COLO668 (cell line): ENCODE results near the gene SETBP1.

Experiments
- DNase-seq: peaks from one replicate; lab custom pipeline; 2025; ENCODE audit not compliant: unreplicated experiment; lab: John Stamatoyannopoulos, UW

SETBP1 gene

DNA sequence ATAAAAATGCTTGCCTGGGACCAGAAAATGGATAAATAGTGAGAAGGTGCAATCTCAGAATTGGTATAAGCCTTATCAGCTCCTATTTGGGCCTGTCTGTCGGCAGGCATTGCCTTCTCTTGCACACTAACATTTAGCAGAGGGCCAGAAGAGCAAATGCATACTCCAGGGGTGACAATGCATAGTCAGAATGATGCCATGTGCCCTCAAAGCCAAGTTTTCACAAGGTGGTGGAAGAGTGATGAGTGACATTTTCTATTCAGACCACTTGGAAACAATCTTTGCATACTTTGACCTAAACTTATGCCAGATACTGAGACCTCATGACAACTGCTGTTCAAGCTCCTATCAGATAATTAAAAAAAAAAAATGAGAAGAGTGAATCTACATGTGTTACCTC is 276.3 kb downstream of the SETBP1 start:
- no peak for DNase-seq

DNA sequence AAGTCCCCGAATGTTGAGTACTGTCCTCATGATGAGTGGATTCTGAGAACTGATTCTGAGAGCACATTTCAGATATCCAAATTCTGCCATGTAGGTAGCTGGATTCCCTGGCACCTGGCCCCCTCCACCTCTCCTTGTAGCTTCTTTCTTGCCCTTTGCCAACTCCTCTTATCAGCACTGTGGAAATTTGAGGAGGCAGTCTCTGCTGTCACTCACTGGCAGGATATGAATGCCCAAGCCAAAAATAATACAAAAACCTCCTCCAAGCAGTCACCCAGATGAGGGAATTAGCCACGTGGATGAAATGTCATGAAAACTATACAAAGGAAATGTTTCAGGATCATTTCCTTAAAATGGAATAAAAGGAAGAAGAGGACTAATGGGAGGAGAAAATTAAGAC is 276.8 kb downstream of the SETBP1 start:
- DNase-seq = no peak

DNA sequence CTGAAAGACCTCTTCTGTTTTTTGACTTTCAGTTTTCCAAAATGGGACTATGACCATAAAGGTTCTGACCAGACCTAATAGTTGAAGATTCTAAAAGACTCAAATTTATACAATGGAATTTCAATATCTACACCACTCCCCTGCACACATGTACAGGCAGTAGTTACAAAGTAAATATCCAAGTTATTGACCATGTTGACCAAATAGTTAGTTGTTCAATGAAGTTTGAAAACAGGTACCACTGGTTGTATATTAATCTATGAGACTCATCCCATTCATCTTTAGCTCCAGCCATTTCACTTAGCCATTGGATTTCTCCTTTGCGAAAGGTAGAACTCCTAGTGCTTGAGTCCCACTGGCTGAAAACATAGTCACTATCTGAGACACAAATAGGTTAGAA is 277.4 kb downstream of the SETBP1 start:
- DNase-seq = no peak

DNA sequence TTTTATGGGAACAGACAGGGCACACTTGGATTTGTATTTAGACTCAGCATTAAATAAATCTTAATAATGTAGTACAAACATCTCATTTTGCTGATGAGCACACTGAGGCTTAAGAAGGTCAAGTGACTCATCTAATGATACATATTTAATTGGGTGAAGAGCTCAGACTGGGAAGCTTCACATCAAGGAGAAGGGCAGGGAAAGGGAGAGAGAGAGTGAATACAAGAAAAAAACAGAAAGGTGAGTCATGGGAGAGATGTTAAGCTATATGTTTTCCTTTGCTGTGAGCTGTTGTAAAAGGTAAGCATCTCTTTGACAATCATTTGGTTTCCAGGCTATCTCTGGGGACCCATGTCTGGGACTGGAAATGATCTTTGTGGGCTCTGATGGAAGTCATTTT is 277.8 kb downstream of the SETBP1 start:
- no peak for DNase-seq

DNA sequence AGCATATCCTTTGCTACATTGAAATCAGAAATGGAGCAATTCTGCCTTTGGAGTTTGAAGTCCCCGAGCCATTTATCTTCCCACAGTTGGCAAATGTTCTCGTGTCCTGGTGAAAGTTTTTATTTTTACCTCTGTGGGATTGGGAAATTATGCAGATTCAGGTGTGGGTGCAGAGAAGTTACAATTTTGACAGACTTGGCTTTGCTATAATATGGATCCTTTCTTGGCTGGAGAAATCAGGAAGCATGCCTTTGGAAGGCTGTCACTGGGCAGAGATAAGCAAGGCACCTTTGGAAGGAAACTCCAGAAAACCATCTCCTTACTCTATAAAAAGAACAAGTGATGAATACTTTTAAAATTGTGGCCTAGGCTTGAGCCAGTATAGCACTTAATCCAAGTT is 278.3 kb downstream of the SETBP1 start:
- no peak for DNase-seq

DNA sequence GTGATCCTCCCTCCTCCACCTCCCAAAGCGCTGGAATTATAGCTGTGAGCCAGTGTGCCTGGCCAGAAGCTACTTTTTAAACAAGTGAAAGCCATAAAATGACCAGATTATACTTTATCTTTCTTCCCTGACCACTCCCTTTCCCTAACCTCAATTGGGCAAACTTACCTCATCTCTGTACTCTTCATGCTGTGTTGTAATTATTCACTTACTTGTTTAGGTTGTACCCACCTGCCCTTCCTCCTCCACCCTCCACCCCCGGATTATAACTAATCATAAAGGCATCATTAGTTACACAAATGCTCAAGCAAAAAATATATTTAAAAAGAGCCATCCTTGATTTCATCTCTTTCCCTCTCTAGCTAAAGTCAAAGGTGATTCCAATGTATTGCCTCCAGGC is 279.9 kb downstream of the SETBP1 start:
- no peak for DNase-seq

DNA sequence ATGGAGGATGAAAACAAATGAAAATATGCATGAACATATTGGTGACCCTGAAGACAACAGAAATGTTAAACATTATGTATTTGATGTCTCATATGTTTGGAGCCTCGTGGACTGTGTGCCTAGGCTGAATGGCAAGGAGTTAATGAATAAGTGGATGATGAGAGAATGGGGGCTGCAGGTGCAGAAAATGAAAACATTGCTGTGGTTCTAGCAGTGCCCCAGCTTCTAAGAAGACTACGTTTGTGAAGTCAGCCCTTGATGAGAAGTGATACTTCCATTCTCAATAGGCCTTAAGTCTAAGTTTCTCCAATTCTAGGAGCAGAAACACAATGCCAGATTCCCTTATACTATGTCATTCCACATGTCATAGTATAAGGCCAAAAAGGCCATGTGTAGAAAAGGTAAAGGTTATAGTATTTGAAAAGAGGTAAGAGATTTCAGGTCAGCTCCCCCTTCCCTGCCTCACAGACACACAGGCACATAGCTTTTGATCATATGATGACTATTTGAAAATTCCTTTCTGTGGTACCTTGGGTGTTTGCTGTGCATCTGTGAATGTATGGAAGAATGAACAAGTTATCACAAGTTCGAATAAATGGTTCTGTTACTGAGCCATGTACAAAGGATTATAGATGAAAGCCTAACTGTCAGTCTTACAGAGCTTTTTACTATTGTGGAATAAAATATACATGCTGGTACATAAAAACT is 280.8 kb downstream of the SETBP1 start:
- DNase-seq = no peak

DNA sequence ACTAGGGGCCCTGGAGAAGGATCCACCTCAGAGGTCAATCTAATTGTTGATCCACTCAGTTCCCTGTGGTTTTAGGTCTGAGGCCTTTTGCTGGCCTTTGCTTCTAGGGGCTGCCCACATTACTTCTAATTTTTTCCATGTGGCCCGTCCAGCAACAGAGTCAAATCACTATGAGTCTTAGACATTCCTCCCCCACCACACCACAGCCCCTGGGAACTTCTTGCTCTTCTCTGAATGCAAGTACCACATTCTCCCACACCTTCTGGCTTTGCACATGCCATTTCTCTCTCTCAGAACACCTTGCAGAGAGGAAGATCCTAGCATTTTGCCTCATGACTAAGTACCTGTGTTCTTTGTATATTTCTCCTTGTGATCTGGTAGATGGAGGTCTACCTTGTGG is 286.9 kb downstream of the SETBP1 start:
- no peak for DNase-seq

DNA sequence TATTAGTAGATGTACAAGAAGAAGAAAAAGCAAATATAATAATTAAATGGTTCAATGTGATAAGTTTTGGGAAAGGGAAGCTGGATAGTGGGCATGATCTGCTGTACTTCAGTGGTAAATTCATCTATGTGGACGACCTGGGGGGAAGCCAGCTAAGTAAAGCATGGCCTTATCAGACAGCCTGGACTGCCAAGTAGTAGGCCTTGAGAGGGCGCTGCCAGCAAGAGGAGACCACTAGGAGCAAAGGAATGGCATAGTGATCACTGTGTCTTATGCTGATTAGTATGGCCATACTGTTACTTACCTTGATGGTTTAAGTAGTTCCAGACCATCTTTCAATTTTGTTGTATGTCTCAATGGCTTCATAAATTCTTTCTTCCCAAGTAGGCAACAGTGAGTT is 287.6 kb downstream of the SETBP1 start:
- no peak for DNase-seq

DNA sequence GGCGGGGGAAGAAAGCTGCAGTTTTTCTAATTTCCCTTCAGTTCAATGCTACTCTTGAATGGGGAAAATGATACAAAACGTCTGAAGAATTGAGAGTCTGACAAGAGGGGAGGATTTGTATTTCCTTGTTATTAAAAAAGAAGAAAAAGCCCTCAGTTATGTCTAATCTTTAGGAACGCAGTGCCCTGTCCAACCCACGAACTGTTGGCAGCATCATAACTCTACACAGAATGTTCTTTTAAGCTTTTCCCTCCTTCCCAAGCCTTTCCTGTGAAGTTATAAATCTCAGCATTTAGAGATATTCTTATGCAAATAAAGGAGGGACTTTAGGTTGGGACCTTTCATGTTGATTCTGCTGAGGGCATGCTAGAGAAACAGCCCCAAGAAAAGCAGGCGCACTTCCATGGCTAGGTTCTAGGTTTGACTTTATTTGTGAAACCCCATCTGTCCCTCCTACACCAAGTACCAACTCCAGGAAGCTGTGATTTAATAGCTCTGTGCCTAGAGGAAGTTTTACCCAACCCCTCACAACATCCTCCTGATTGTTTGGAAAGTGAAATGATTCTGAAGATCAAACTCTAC is 288.6 kb downstream of the SETBP1 start:
- no peak for DNase-seq

DNA sequence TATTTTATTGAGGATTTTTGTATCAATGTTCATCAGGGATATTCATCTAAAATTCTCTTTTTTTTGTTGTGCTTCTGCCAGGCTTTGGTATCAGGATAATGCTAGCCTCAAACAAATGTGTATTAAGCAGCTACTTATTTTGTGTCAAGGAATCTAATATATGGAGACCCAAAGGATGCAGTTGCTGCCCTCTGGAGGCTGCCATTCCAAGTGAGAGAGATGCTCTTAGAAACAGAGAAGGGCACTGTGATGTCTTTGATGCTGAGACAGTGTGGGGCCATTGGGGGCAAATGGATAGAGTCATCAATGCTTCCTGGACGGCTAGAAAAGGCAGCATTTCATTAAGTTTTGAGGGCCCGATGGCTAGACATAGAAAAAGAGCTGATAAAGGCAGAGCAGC is 292.6 kb downstream of the SETBP1 start:
- DNase-seq = no peak

DNA sequence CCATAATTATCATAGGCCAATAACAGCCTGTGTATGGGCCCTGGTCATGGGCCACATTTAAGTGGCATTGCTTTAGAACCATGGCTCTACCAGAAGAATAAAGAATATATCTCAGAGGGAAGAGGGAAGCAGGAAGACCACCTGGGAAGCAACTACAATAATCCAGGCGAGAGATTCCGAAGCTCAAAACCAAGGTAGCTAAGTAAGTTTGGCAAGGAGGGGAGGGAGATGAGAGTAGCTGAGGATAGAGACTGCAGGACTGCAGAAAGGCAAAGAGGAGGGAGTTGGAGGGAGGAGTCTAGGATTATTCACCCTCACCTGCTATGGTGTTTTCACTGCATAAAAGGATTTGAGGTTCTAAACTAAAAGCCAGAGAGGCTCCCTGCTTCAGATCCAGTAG is 293.5 kb downstream of the SETBP1 start:
- DNase-seq = no peak

DNA sequence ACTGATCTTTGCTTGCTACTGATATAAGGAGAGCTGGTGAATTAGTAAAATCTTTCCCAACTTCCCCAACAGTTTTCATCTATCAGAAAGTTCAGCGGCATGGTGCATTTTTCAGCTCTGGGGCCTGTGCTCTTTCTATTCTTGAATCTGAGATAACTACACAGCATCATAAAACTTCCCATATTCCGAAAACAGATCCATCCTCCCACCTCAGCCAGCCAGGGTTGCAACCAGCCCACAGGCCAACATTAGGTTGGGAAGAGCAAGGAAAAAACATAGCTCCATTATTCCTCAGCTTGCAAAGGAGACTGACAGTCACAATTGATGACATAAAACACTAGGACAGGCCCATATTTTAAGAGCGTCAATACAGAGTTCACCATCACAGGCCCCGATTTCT is 297.2 kb downstream of the SETBP1 start:
- no peak for DNase-seq

DNA sequence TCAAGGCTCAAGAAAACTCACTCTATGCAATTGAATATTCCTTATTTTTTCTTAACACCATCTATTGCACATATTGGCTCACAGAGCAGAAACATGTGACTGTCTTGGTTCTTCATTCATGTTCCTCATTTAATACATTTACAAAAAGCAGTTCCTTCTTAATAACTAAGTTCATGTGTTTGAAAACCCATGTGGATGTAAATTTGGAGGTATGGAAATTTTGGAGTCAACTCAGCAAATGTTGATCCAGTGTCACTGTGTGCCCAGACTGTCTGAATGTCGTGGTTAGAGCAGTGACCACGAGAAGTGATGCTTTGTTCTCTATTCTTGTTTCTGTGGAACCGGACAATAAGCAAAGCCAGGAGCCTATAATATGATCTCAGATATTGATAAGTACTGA is 299.1 kb downstream of the SETBP1 start:
- no peak for DNase-seq

DNA sequence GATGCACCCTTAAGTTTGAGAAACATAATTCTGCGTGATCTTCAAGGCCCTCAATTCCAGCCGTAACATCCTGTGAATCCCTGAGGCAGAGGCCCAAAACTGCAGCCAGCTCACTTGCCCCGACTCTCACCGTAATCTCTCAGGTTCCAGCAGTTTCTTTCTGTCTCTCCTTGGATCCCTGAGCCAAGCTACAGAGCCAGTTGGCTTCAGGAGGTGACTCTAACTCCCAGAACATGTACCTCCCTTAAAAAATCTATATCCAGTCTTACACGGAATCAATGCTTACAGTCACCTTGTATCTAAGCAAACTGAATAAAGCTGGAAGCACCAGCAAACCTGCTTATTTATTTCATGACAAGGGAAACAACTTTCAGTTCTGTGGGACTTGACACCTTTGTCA is 300.4 kb downstream of the SETBP1 start:
- DNase-seq = no peak

DNA sequence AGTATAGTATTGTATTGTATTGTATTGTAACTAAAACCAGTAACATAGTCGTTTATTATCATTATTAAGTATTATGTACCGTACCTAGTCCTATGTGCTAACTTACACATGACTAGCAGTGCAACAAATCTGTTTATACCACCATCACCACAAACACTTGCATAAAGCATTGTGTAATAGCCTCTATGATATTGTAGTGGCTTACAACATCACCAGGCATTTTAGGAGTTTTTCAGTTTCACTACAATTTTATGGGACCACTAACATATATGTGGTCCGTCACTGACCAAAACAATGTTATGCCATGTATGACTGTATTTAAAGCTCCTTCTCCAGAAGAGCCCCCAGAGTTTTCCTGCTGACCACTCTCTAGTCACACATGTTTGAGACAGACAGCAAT is 306.2 kb downstream of the SETBP1 start:
- DNase-seq = no peak

DNA sequence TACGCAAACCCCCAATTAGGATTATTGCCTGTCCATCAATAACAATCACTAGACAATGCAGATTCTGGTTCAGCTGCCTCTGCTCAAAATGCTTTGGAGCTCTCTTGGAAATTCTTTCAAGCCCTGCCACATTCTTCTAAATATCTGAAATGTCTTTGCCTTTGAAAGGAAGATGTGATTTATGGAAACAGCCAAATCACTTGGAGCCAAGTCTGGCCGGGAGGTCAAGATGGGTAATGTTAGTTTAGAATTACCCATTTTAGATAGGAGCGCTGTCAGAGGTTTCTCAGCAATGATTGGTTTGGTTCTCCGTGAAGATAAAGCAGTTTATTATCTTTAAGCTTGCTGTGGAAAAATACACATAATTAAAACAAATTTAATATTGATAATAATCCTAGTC is 306.7 kb downstream of the SETBP1 start:
- DNase-seq = no peak

DNA sequence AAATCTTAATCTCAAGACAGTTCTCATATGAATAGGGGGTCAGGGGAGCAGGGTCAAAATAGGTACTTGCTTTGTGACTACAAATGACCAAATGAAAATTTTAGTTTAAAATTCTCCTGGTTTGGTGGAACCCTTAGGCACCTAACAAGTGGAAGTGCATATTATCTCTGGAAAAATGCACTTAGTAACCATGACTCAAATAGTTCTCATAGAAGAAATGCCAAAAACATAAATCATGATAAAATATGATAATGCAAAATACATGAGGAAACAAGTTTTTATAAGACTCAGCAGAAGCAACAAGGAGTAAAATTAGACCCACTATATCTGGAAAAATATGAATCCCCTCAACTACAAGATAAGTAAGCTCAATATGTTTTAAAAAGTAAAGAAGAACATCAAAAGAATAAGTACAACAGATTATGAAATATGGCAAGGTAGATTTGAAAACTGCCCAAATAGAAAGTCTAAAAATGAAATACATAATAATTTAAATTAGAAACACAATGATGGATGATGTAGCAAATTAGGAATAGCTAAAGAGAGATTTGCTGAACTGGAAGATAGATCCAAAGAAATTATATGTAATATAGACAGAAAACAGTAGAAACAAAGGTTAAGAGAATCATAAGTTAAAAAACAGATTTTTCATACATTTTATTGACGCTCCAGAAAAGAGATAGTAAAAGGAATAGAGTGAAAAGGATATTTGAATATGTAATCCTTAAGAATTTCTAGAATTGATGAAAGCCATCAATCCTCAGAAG is 308.3 kb downstream of the SETBP1 start:
- no peak for DNase-seq

DNA sequence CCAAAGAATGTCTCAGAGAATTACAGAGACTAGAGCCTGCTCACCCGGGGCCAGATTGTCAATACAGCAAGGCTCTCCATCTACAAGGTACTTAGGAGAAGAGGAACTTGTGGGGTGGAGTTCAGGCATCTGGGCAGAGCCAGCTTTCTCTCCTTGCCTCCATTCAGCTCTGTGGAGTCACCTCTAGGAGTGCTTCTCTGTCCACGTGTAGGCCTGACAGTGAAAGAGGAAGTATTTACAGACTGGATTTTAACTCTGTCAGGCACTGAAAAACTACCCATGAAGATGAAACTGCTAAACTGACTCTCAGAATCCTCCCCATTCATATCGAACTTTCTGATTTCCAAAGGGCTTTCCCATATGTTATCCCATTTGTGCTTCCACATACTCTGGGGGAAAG is 315.6 kb downstream of the SETBP1 start:
- DNase-seq = no peak

DNA sequence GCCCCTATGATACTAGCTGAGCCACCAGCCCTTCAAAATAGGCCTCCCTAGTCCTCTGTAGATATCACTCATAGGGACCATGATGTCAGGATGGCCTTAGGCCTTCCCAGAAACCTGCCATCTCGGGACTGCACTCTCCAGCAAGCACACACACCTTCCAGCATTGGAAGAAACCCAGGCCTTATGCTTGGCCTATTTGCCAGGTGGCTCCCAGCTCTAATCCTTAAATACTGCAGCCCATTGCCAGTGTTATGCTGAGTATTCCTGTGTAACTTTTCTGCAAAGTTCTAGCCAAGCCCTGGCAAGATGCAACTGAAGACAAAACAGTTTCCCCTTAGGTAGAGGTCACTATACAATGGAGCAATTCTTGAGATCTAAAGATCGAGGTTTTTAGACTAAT is 316.5 kb downstream of the SETBP1 start:
- no peak for DNase-seq

DNA sequence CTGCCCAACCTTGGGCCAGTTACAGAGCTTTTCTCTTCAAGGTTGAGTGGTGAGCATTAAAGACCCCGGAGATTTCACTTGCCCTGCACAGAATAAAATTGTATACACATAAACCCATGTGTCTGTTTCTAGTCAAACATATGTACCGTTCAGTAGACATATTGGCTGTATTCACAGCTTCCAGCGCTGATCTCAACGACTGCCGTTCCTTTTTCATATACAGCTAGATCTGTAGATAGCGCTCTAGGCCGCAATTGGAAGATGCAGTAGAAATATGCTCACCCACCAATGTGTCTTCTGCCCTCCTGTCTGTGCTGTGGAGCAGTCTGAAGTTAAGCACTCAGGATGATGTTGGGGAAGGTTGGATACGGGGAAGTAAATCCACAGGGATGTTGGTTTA is 317.7 kb downstream of the SETBP1 start:
- no peak for DNase-seq

DNA sequence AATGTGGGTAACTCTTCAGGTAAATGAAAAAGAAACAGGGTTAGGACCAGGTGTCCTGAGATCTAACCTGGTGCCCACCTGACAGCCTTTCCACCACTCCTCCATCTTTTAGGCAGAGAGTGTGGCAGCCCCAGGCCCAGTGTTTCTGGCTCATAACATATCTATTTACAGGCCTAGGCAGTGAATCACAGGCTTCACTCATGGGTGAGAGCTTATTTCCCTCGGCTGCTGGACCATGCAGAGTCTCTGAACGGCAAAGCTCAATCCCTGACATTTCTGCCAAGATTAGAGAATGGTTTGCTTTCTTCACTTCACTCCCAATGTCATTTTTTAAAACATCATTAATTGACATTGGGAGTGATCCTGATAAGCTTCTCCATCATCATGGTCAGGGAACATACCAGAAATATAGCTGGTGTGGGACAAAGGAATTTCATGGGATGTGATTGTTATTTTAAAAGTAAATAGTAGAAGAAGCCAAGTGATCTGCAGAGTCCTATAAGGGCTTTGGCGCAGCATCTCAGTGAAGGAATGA is 323.9 kb downstream of the SETBP1 start:
- no peak for DNase-seq
